ENCODE data around the gene SIVA1.

- no peak for TF ChIP-seq RAD21 (IDR thresholded peaks at IDR 0.05; ENCODE audit: low read length)
- TF ChIP-seq BHLHE40 (IDR thresholded peaks at IDR 0.05; ENCODE audit: low read depth, low read length): no peak
- TF ChIP-seq CTCF (conservative IDR thresholded peaks at IDR 0.05; ENCODE audit: low read depth, low read length): peak; percentile 34
- TF ChIP-seq POLR2A (IDR thresholded peaks at IDR 0.05; ENCODE audit: low read depth, low read length): no peak
- TF ChIP-seq SMC3 (IDR thresholded peaks at IDR 0.05; ENCODE audit: low read depth, low read length): no peak
- no peak for TF ChIP-seq RFX5 (IDR thresholded peaks at IDR 0.05; ENCODE audit: low read depth, low read length)
- no peak for TF ChIP-seq ELK1 (IDR thresholded peaks at IDR 0.05; ENCODE audit: borderline replicate concordance, low read depth, low read length)
- no peak for TF ChIP-seq RCOR1 (IDR thresholded peaks at IDR 0.05; ENCODE audit: insufficient replicate concordance, low read length)
- TF ChIP-seq USF2 (IDR thresholded peaks at IDR 0.05; ENCODE audit: low read depth, low read length): no peak
- no peak for TF ChIP-seq NFE2L2 (IDR thresholded peaks at IDR 0.05; ENCODE audit: low read depth, low read length)
- TF ChIP-seq MXI1 (IDR thresholded peaks at IDR 0.05; ENCODE audit: borderline replicate concordance, low read depth, low read length): no peak
- no peak; the same call in 1 of the 2 replicates for TF ChIP-seq MAZ (IDR thresholded peaks at IDR 0.05; ENCODE audit: borderline replicate concordance, low read depth, low read length)
- TF ChIP-seq CEBPB (IDR thresholded peaks at IDR 0.05; ENCODE audit: low read depth, low read length): no peak
- TF ChIP-seq FOS (IDR thresholded peaks at IDR 0.05; ENCODE audit: low read depth, low read length): no peak
Observed at GRCh38 chr14:104724981-104725771, 27.8 kb upstream of the SIVA1 start.
